Measurements from ENCODE around the gene APOBEC3H.

GRCh38 chr22:39089928-39090327 is 7.1 kb upstream of the APOBEC3H start:
- TF ChIP-seq EZH2 (IDR thresholded peaks at IDR 0.05; ENCODE audit: low read depth, unreplicated experiment) (no peak), POLR2AphosphoS5 (IDR thresholded peaks at IDR 0.05; ENCODE audit: low read depth) (no peak), EZH2phosphoT487 (IDR thresholded peaks at IDR 0.05; ENCODE audit: unreplicated experiment) (no peak), CTCF (conservative IDR thresholded peaks at IDR 0.05; ENCODE audit: low read depth in 2 of 2) (no peak), CREB1 (CRISPR knock-in tag; IDR thresholded peaks at IDR 0.05; ENCODE audit: low read depth) (no peak), JUNB (IDR thresholded peaks at IDR 0.05; ENCODE audit: unreplicated experiment) (no peak), ETS1 (IDR thresholded peaks at IDR 0.05) (no peak), ZNF114 (CRISPR knock-in tag; IDR thresholded peaks at IDR 0.05) (no peak), STAT1 (IDR thresholded peaks at IDR 0.05; ENCODE audit: unreplicated experiment) (no peak), ZNF331 (CRISPR knock-in tag; IDR thresholded peaks at IDR 0.05; ENCODE audit: low read depth) (no peak), NANOG (IDR thresholded peaks at IDR 0.05; ENCODE audit: borderline replicate concordance) (no peak), ZNF462 (CRISPR knock-in tag; IDR thresholded peaks at IDR 0.05) (no peak)
- TF ChIP-seq, protein P1, sequence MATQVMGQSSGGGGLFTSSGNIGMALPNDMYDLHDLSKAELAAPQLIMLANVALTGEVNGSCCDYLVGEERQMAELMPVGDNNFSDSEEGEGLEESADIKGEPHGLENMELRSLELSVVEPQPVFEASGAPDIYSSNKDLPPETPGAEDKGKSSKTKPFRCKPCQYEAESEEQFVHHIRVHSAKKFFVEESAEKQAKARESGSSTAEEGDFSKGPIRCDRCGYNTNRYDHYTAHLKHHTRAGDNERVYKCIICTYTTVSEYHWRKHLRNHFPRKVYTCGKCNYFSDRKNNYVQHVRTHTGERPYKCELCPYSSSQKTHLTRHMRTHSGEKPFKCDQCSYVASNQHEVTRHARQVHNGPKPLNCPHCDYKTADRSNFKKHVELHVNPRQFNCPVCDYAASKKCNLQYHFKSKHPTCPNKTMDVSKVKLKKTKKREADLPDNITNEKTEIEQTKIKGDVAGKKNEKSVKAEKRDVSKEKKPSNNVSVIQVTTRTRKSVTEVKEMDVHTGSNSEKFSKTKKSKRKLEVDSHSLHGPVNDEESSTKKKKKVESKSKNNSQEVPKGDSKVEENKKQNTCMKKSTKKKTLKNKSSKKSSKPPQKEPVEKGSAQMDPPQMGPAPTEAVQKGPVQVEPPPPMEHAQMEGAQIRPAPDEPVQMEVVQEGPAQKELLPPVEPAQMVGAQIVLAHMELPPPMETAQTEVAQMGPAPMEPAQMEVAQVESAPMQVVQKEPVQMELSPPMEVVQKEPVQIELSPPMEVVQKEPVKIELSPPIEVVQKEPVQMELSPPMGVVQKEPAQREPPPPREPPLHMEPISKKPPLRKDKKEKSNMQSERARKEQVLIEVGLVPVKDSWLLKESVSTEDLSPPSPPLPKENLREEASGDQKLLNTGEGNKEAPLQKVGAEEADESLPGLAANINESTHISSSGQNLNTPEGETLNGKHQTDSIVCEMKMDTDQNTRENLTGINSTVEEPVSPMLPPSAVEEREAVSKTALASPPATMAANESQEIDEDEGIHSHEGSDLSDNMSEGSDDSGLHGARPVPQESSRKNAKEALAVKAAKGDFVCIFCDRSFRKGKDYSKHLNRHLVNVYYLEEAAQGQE (IDR thresholded peaks at IDR 0.05; ENCODE audit: unreplicated experiment) = no peak
